Suprapubic skin (tissue), 4 donors: Measurements from ENCODE around the gene ING1.

ENCODE experiments used
- POLR2A ChIP-seq, 2 donors: fragments of 450-650 bp; IDR thresholded peaks; one replicate each; pipeline ENCODE4 v1.6.1; 2017; ENCODE audit warnings: antibody characterized with exemption in 2 of 2, mild to moderate bottlenecking in 2 of 2, moderate library complexity in 2 of 2
- POLR2AphosphoS5 ChIP-seq, 3 donors: sonication (generic); formaldehyde crosslinking; IDR thresholded peaks; one replicate each; pipeline ENCODE4 v1.6.1; 2017; ENCODE audit warnings: antibody characterized with exemption in 3 of 3
- TF ChIP-seq, protein P1 (sequence below), 2 donors: fragments of 200-600 bp in 1 of 2; fragments of 450-650 bp in 1 of 2; sonication (generic) in 1 of 2; IDR thresholded peaks; one replicate each; pipeline ENCODE4 v1.5.1; 2016 to 2019; ENCODE audit warnings: antibody characterized with exemption in 2 of 2, mild to moderate bottlenecking in 1 of 2, moderate library complexity in 1 of 2

DNA sequence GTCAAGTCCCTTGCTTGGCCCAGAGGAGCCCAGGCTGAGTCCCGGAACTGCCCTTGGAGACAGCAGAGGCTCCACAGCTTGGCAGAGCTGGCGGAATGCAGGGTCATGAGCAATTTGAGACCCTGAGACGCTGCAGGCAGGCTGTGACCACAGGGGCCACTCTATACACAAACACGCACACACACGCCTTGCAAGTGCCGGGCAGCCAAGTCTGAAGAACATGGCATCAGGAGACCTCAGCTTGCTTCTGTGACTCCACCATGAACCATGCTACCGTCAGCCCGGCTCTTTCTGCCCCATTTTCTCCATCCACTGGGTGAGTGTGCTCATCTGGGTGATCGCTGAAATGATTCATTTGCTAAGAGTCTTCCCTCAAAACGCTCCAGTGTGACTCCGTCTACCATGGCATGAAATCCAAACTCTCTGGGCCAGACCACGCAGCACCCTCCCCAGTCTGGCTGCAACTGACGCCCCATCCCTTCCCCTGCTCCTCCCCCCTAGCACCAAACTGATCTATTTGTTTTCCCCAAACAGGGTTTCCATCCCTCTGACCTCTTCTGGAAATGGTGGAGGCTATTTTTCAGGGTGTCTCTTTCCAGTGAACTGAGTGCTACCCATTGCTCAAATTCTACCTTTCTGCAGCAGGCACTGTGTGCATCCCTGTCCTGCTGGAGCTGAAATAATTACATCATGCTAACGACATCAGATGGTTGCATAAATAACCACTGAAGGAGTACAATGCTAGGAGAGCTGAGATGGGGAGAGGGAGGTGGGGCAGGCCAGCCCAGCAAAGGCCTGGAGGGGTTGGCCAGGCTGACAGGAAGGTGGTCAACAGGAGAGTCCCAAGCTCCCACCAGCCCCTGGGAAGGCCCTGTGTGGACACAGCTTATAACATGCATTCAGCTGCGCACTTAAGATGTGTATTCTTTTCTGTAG is 10.6 kb upstream of the ING1 start:
- TF ChIP-seq, protein P1, sequence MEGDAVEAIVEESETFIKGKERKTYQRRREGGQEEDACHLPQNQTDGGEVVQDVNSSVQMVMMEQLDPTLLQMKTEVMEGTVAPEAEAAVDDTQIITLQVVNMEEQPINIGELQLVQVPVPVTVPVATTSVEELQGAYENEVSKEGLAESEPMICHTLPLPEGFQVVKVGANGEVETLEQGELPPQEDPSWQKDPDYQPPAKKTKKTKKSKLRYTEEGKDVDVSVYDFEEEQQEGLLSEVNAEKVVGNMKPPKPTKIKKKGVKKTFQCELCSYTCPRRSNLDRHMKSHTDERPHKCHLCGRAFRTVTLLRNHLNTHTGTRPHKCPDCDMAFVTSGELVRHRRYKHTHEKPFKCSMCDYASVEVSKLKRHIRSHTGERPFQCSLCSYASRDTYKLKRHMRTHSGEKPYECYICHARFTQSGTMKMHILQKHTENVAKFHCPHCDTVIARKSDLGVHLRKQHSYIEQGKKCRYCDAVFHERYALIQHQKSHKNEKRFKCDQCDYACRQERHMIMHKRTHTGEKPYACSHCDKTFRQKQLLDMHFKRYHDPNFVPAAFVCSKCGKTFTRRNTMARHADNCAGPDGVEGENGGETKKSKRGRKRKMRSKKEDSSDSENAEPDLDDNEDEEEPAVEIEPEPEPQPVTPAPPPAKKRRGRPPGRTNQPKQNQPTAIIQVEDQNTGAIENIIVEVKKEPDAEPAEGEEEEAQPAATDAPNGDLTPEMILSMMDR (IDR thresholded peaks at IDR 0.05): no peak
- TF ChIP-seq POLR2AphosphoS5 (IDR thresholded peaks at IDR 0.05) (no peak), POLR2A (IDR thresholded peaks at IDR 0.05) (no peak)
